ENCODE data around the gene PCBD1. TPM values are rescaled to one million over a fixed set of nuclear protein-coding genes. Genes with fewer than 3 reads are reported as not detected.

Gene PCBD1
- total RNA-seq, 1 donor = 19.9 TPM

DNA sequence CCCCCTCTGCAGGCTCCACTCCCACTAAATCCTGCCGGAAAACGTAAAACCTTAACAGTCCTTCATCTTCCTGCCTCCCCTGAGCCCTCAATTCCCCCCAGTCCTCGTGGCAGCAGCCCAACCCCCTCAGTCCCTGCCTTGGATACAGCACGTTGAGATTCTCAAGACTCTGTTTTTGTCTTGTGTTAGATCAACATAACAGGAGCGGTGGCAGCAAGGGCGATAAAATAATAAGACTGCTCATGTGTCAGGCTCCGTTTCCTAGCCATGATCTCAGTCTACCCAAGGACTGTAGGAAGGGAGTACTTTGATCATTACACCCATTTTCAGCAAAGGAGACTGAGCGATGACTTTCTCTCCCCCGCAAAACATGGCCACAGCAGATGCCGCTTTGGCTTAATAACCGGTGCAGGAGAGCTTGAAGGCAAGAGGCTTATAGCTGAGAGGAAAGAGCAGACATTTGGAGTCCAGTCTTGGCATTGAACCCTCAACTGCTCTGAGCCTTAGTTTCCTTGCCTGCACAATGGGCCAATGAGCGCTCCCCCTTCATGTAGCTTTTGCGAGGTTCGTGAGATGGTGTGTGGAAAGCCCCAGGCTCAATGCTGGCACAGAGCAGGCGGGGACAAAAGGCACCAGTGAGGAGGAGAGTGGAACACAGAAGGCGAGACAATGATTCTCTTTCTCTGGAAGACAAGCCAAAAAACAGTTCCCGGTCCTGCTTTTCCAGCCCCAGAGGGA is 42.1 kb upstream of the PCBD1 start:
- Histone ChIP-seq H2AFZ (ENCODE audit: low read length) (no peak overlapping the region), H3K27ac (ENCODE audit: low read depth, low read length) (no peak overlapping the region), H3K4me3 (ENCODE audit: insufficient read depth, low read length) (no peak overlapping the region), H3K36me3 (ENCODE audit: insufficient read depth, low read length) (no peaks in the 10 kb centered on the region), H3K4me2 (ENCODE audit: insufficient read depth, low read length) (no peak overlapping the region), H3K9me3 (ENCODE audit: low read depth, low read length) (no peaks in the 10 kb centered on the region), H3K27me3 (ENCODE audit: insufficient read depth, low read length) (peaks cover 32% of the 10 kb centered on the region), H4K20me1 (ENCODE audit: insufficient read depth, low read length) (no peaks in the 10 kb centered on the region), H3K79me2 (ENCODE audit: insufficient read depth, low read length) (no peaks in the 10 kb centered on the region), H3K4me1 (ENCODE audit: insufficient read depth, low read length) (peaks cover 10% of the 10 kb centered on the region)
- no peak for TF ChIP-seq CTCF (IDR thresholded peaks at IDR 0.05; ENCODE audit: extremely low read depth, low read depth, low read length)
- peak; percentile 68 for DNase-seq (ENCODE audit: insufficient read length, low spot score, missing footprints)

- no peaks in the 10 kb centered on the region for H4K20me1 ChIP-seq (ENCODE audit: insufficient read depth, low read length)
- H2AFZ ChIP-seq (ENCODE audit: low read length) = no peak overlapping the region
- H3K4me2 ChIP-seq (ENCODE audit: insufficient read depth, low read length) = no peak overlapping the region
- no peaks in the 10 kb centered on the region for H3K79me2 ChIP-seq (ENCODE audit: insufficient read depth, low read length)
- H3K27me3 ChIP-seq (ENCODE audit: insufficient read depth, low read length) = peaks cover 30% of the 10 kb centered on the region
- H3K9me3 ChIP-seq (ENCODE audit: low read depth, low read length) = no peaks in the 10 kb centered on the region
- H3K27ac ChIP-seq (ENCODE audit: low read depth, low read length) = no peak overlapping the region
- peak; percentile 75 for DNase-seq (ENCODE audit: insufficient read length, low spot score, missing footprints)
- no peak overlapping the region for H3K4me3 ChIP-seq (ENCODE audit: insufficient read depth, low read length)
- no peaks in the 10 kb centered on the region for H3K36me3 ChIP-seq (ENCODE audit: insufficient read depth, low read length)
- peaks cover 10% of the 10 kb centered on the region for H3K4me1 ChIP-seq (ENCODE audit: insufficient read depth, low read length)
- TF ChIP-seq CTCF (IDR thresholded peaks at IDR 0.05; ENCODE audit: extremely low read depth, low read depth, low read length) = no peak
These were observed 39.8 kb upstream of the PCBD1 start for GRCh38 chr10:70928140-70928539.

- H2AFZ ChIP-seq (ENCODE audit: low read length) = no peak overlapping the region
- H3K79me2 ChIP-seq (ENCODE audit: insufficient read depth, low read length) = no peaks in the 10 kb centered on the region
- H3K9me3 ChIP-seq (ENCODE audit: low read depth, low read length) = no peaks in the 10 kb centered on the region
- TF ChIP-seq CTCF (IDR thresholded peaks at IDR 0.05; ENCODE audit: extremely low read depth, low read depth, low read length) = no peak
- no peak overlapping the region for H3K4me2 ChIP-seq (ENCODE audit: insufficient read depth, low read length)
- H4K20me1 ChIP-seq (ENCODE audit: insufficient read depth, low read length) = no peaks in the 10 kb centered on the region
- peak; percentile 92 for DNase-seq (ENCODE audit: insufficient read length, low spot score, missing footprints)
- no peak overlapping the region for H3K4me3 ChIP-seq (ENCODE audit: insufficient read depth, low read length)
- H3K27me3 ChIP-seq (ENCODE audit: insufficient read depth, low read length) = peaks cover 29% of the 10 kb centered on the region
- H3K36me3 ChIP-seq (ENCODE audit: insufficient read depth, low read length) = no peaks in the 10 kb centered on the region
- H3K4me1 ChIP-seq (ENCODE audit: insufficient read depth, low read length) = peaks cover 10% of the 10 kb centered on the region
- H3K27ac ChIP-seq (ENCODE audit: low read depth, low read length) = no peak overlapping the region
These were observed 39.0 kb upstream of the PCBD1 start for GRCh38 chr10:70927189-70927943.

All from osteoblast (primary cell).